Measurements from ENCODE around the gene PGA5.

Gene PGA5

GRCh38 chr11:61297746-61298145 lies 56.8 kb downstream of the PGA5 start:
- peak; percentile 52 for DNase-seq

- DNase-seq = no peak
These were observed 57.8 kb downstream of the PGA5 start for GRCh38 chr11:61298663-61299244.

All from DMS79 treated with DMSO at 0.1 percent for 48 hours (cell line).